Naive thymus-derived CD4-positive, alpha-beta T cell (primary cell): ENCODE results near the gene DBNDD2. TPM values are rescaled to one million over a fixed set of nuclear protein-coding genes. Genes with fewer than 3 reads are reported as not detected.
A peak's percentile ranks its signal among the peaks of the same experiment; 100 is the strongest.

Experiments
- ATAC-seq: fragments of 150-1000 bp; cut with Tn5 transposase; 2 replicates; pipeline ENCODE4 v1.10.0; 2021; ENCODE audit warnings: mild to moderate bottlenecking, moderate library complexity
- CTCF ChIA-PET: fragments of 350-600 bp; sonication (Branson Sonifier 250); formaldehyde crosslinking; loops from one replicate; lab custom pipeline; 2021; ENCODE audit warnings: antibody characterized with exemption; lab: Charles Lee
- POLR2A ChIA-PET: fragments of 350-600 bp; sonication (Branson Sonifier 250); formaldehyde crosslinking; loops from one replicate; lab custom pipeline; 2021; ENCODE audit warnings: antibody characterized with exemption, inconsistent platforms; lab: Charles Lee
- DNase-seq, 9 donors: peaks; one replicate each; pipeline versions ENCODE4 v3.0.0 to v3.0.0-alpha.2; 2020 to 2022; ENCODE audit warnings: mixed read lengths in 1 of 9
- H3K27ac ChIP-seq: one replicate; pipeline ENCODE4 v1.7.0; 2013; ENCODE audit warnings: mild to moderate bottlenecking, low read depth, low read length, moderate library complexity
- H3K27me3 ChIP-seq, 2 donors: one replicate each; pipeline ENCODE4 v1.7.0; 2013; ENCODE audit warnings: low read length in 2 of 2, mild to moderate bottlenecking in 2 of 2, moderate library complexity in 2 of 2; ENCODE audit not compliant: control insufficient read depth in 2 of 2, insufficient read depth in 2 of 2
- H3K36me3 ChIP-seq, 3 experiments: 1 replicate in 2 of 3; 2 replicates in 1 of 3; pipeline ENCODE4 v1.7.0; 2013; ENCODE audit warnings: low read length in 3 of 3, mild to moderate bottlenecking in 3 of 3, moderate library complexity in 1 of 3; ENCODE audit not compliant: insufficient read depth in 3 of 3, control insufficient read depth in 2 of 3
- H3K4me1 ChIP-seq, 2 donors: one replicate each; pipeline ENCODE4 v1.7.0; 2013; ENCODE audit warnings: low read length in 2 of 2, mild to moderate bottlenecking in 2 of 2, moderate library complexity in 1 of 2; ENCODE audit not compliant: control insufficient read depth in 2 of 2, insufficient read depth in 2 of 2
- H3K4me3 ChIP-seq: 2 replicates; pipeline ENCODE4 v1.7.0; 2013; ENCODE audit warnings: mild to moderate bottlenecking, low read length
- H3K9me3 ChIP-seq, 3 experiments: 1 replicate in 2 of 3; 2 replicates in 1 of 3; pipeline ENCODE4 v1.7.0; 2013; ENCODE audit warnings: low read length in 3 of 3; ENCODE audit not compliant: control insufficient read depth in 2 of 3
- H3K27ac Mint-ChIP-seq, 9 donors: one replicate each; pipeline ENCODE4 v1.8.0; 2020 to 2022; ENCODE audit warnings: mixed read lengths in 9 of 9, mild to moderate bottlenecking in 8 of 9, moderate library complexity in 5 of 9, inconsistent platforms in 2 of 9
- H3K27me3 Mint-ChIP-seq, 5 donors: one replicate each; pipeline ENCODE4 v1.8.0; 2021 to 2022; ENCODE audit warnings: mixed read lengths in 5 of 5, mild to moderate bottlenecking in 1 of 5
- H3K36me3 Mint-ChIP-seq, 5 donors: one replicate each; pipeline ENCODE4 v1.8.0; 2020 to 2022; ENCODE audit warnings: mixed read lengths in 5 of 5, mild to moderate bottlenecking in 3 of 5, inconsistent platforms in 1 of 5
- H3K4me1 Mint-ChIP-seq, 7 donors: one replicate each; pipeline ENCODE4 v1.8.0; 2020 to 2022; ENCODE audit warnings: mixed read lengths in 7 of 7, mild to moderate bottlenecking in 3 of 7, inconsistent platforms in 1 of 7
- H3K4me3 Mint-ChIP-seq, 10 donors: one replicate each; pipeline ENCODE4 v1.8.0; 2020 to 2022; ENCODE audit warnings: mild to moderate bottlenecking in 10 of 10, mixed read lengths in 10 of 10, moderate library complexity in 6 of 10, inconsistent platforms in 2 of 10
- H3K9me3 Mint-ChIP-seq, 11 donors: one replicate each; pipeline ENCODE4 v1.8.0; 2020 to 2022; ENCODE audit warnings: mixed read lengths in 11 of 11, mild to moderate bottlenecking in 4 of 11, inconsistent platforms in 1 of 11, moderate library complexity in 1 of 11
- intact Hi-C, 2 donors: fragments of 100-400 bp; cut with micrococcal nuclease; formaldehyde crosslinking; loops; one replicate each; pipeline ENCODE4 v1.15.1; 2023
- polyA plus RNA-seq, 2 donors: library from polyadenylated mRNA; unstranded; fragments of 300-500 nt; fragmentation: Illumina TruSeq; gene quantifications; one replicate each; pipeline ENCODE4 v1.2.3, GENCODE V29; 2021
- total RNA-seq, 6 experiments: library from RNA in 5 of 6; stranded (reverse) in 5 of 6; gene quantifications; 1 replicate in 5 of 6; 2 replicates in 1 of 6; pipeline ENCODE4 v1.2.3 and lab custom pipeline; 2021 to 2026

DBNDD2 gene
- total and polyA plus RNA-seq, 7 experiments from 2014 or later = 12.2 to 22.9 (median 16.3) TPM

GRCh38 chr20:45374101-45374467 is 34.0 kb upstream of the DBNDD2 start:
- intact Hi-C loops = loop anchor here (1.0 kb wide), 2 partner anchors 41 to 63 kb away; no protein-coding TSS in a partner anchor

GRCh38 chr20:45374966-45375365 is 33.1 kb upstream of the DBNDD2 start:
- peak overlapping the region in 2 of 10 donors; percentile 8 to 21 for H3K4me3 Mint-ChIP-seq
- POLR2A ChIA-PET = interaction anchor here (0.6 to 5.1 kb wide), 6 partner anchors 12 to 62 kb away, joined by 3 to 42 read pairs (median 3); partner anchors contain the start of genes PIGT and SYS1

More at GRCh38 chr20:45374101-45374467, 34.0 kb upstream of the DBNDD2 start:
- CTCF ChIA-PET = interaction anchor here (0.6 to 5.7 kb wide), 22 partner anchors 8 to 396 kb away, joined by 3 to 114 read pairs (median 8); partner anchors contain the start of genes DBNDD2, PIGT and SYS1
- Histone ChIP-seq H3K4me1 (peaks cover 7 to 23% of the 10 kb centered on the region in 2 donors), H3K36me3 (peaks cover 0 to 16% (median 0%) of the 10 kb centered on the region in 3 experiments), H3K9me3 (no peaks in the 10 kb centered on the region), H3K4me3 (peak overlapping the region; percentile 74), H3K27ac (peak overlapping the region; percentile 77), H3K27me3 (no peaks in the 10 kb centered on the region)
- Mint-ChIP-seq H3K36me3 (peaks cover 0 to 6% (median 0%) of the 10 kb centered on the region in 5 donors), H3K9me3 (no peaks in the 10 kb centered on the region), H3K27me3 (no peaks in the 10 kb centered on the region), H3K4me1 (peaks cover 13 to 42% (median 41%) of the 10 kb centered on the region in 7 donors), H3K27ac (peak overlapping the region; percentile 87 to 97 (median 96)), H3K4me3 (peak overlapping the region; percentile 84 to 94 (median 90))
- POLR2A ChIA-PET = interaction anchor here (0.6 to 5.1 kb wide), 12 partner anchors 10 to 529 kb away, joined by 3 to 96 read pairs (median 7); partner anchors contain the start of genes DBNDD2, PIGT and SYS1
- ATAC-seq (no peak), DNase-seq (no peak)

DNA sequence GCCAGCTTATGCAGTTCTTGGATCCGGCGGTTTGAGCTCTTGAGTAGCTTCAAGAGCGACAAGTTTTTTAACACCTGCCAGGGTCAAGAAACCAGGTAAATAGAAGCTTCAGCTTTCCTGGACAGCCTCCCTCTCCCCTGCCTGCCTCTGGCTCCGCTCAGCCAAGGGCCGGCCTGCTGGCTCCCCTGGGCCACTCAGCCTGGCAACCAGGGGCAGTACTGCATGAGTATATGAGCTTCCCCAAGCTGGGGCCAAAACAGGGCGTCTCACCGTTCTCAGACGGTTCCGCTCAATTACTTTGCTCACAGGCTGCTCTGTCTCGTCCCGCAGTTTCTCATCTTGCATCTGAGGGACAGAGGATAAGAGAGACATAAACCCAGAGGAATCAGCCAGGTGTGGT is 30.8 kb upstream of the DBNDD2 start:
- no peak for ATAC-seq
- Mint-ChIP-seq H3K4me3 (no peak overlapping the region), H3K36me3 (peaks cover 0 to 21% (median 4%) of the 10 kb centered on the region in 5 donors), H3K27me3 (no peaks in the 10 kb centered on the region), H3K4me1 (peaks cover 16 to 23% (median 20%) of the 10 kb centered on the region in 7 donors), H3K27ac (no peak overlapping the region), H3K9me3 (no peaks in the 10 kb centered on the region)
- no peak overlapping the region for H3K4me3 ChIP-seq
- H3K27ac ChIP-seq = no peak overlapping the region
- H3K9me3 ChIP-seq = no peaks in the 10 kb centered on the region
- ChIA-PET POLR2A (no interaction called here), CTCF (interaction anchor here (0.6 to 1.9 kb wide), 4 partner anchors 14 to 300 kb away, joined by 3 to 6 read pairs (median 4); partner anchors contain the start of genes DBNDD2 and SYS1)
- intact Hi-C loops = no loop called here
- no peaks in the 10 kb centered on the region for H3K27me3 ChIP-seq
- peaks cover 7 to 9% of the 10 kb centered on the region in 2 donors for H3K4me1 ChIP-seq
- peaks cover 0 to 16% (median 0%) of the 10 kb centered on the region in 3 experiments for H3K36me3 ChIP-seq
- no peak for DNase-seq

More at GRCh38 chr20:45374966-45375365, 33.1 kb upstream of the DBNDD2 start:
- no peak overlapping the region for H3K4me3 ChIP-seq
- Mint-ChIP-seq H3K27me3 (no peaks in the 10 kb centered on the region), H3K9me3 (no peaks in the 10 kb centered on the region), H3K36me3 (peaks cover 0 to 9% (median 0%) of the 10 kb centered on the region in 5 donors), H3K4me1 (peaks cover 16 to 39% (median 37%) of the 10 kb centered on the region in 7 donors), H3K27ac (peak overlapping the region in 3 of 9 donors; percentile 87 to 94 (median 92))
- H3K27me3 ChIP-seq = no peaks in the 10 kb centered on the region
- intact Hi-C loops = loop anchor here (1.0 kb wide), 2 partner anchors 40 to 62 kb away; no protein-coding TSS in a partner anchor
- H3K4me1 ChIP-seq = peaks cover 7 to 22% of the 10 kb centered on the region in 2 donors
- peaks cover 0 to 16% (median 0%) of the 10 kb centered on the region in 3 experiments for H3K36me3 ChIP-seq
- ATAC-seq = no peak
- CTCF ChIA-PET = interaction anchor here (2.2 to 5.7 kb wide), 4 partner anchors 9 to 78 kb away, joined by 9 to 114 read pairs (median 10); no protein-coding TSS in a partner anchor
- H3K9me3 ChIP-seq = no peaks in the 10 kb centered on the region
- DNase-seq = no peak
- H3K27ac ChIP-seq = no peak overlapping the region

DNA sequence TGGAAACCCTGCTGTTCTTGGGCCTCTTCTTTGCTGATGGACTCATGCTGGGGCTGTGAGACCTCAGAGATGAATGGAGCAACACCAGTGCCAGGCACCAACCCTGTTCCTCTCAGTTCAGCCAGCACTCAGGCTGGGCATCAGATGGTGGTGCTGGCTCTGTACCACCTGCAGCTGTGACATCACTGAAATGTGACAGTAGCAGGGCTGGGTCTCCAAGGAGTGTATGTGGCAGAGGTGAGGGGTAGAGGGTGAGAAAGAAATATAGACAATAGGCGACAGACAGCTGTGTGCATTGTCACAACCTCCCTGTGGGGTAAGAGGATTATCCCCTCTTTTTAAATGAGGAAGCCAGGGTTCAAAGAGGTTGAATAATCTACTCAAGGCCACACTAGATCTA is 29.9 kb upstream of the DBNDD2 start, which contains the start of gene TP53TG5:
Gene TP53TG5 (minus strand): TSS at position 135 of the 400 bp plus-strand sequence. CDS start 89 bp downstream, at position 46.
- peaks cover 11 to 16% (median 14%) of the 10 kb centered on the region in 7 donors for H3K4me1 Mint-ChIP-seq
- no peaks in the 10 kb centered on the region for H3K9me3 ChIP-seq
- H3K9me3 Mint-ChIP-seq = no peaks in the 10 kb centered on the region
- ATAC-seq = no peak
- DNase-seq = no peak
- intact Hi-C loops = no loop called here
- no peak within 1 kb of the TSS for H3K27ac Mint-ChIP-seq
- peaks cover 0 to 16% (median 0%) of the 10 kb centered on the region in 3 experiments for H3K36me3 ChIP-seq
- peaks cover under 1 to 3% of the 10 kb centered on the region in 2 donors for H3K4me1 ChIP-seq
- H3K36me3 Mint-ChIP-seq = peaks cover 0 to 21% (median 5%) of the 10 kb centered on the region in 5 donors
- H3K4me3 ChIP-seq = no peak within 1 kb of the TSS
- no peak within 1 kb of the TSS for H3K27ac ChIP-seq
- ChIA-PET CTCF (interaction anchor here (1.6 kb wide), 1 partner anchor 59 kb away, joined by 3 read pairs; no protein-coding TSS in a partner anchor), POLR2A (interaction anchor here (0.7 kb wide), 1 partner anchor 65 kb away, joined by 3 read pairs; no protein-coding TSS in a partner anchor)
- no peaks in the 10 kb centered on the region for H3K27me3 Mint-ChIP-seq
- no peak within 1 kb of the TSS for H3K4me3 Mint-ChIP-seq
- no peaks in the 10 kb centered on the region for H3K27me3 ChIP-seq

DNA sequence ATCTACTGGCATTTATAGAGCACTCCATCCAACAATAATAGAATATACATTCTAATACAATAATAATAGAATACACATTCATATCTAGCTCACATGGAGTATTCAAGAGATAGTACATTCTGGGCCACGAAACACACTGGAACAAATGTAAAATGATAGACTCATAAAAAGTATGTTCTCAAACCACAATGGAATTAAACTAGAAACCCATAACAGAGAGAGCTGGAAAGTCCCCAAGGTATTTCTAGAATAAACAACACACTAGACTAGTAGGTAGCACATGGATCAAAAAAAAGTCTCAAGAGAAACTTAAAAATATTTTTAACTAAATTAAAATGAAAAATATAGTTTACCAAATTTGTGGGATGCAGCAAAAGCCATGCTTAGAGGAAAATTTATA is 20.8 kb upstream of the DBNDD2 start:
- H3K9me3 ChIP-seq = no peaks in the 10 kb centered on the region
- intact Hi-C loops = no loop called here
- no peaks in the 10 kb centered on the region for H3K4me1 ChIP-seq
- CTCF ChIA-PET = interaction anchor here (0.7 to 2.5 kb wide), 2 partner anchors 50 to 54 kb away, joined by 3 to 9 read pairs; no protein-coding TSS in a partner anchor
- DNase-seq = no peak
- Mint-ChIP-seq H3K9me3 (peaks cover 0 to 5% (median 0%) of the 10 kb centered on the region in 11 donors), H3K36me3 (peaks cover 0 to 26% (median 12%) of the 10 kb centered on the region in 5 donors), H3K27me3 (peaks cover 0 to 2% (median 0%) of the 10 kb centered on the region in 5 donors), H3K4me1 (peaks cover 0 to 4% (median 0%) of the 10 kb centered on the region in 7 donors), H3K4me3 (no peak overlapping the region), H3K27ac (no peak overlapping the region)
- H3K27ac ChIP-seq = no peak overlapping the region
- POLR2A ChIA-PET = no interaction called here
- no peaks in the 10 kb centered on the region for H3K36me3 ChIP-seq
- H3K27me3 ChIP-seq = no peaks in the 10 kb centered on the region
- no peak overlapping the region for H3K4me3 ChIP-seq
- ATAC-seq = no peak

DNA sequence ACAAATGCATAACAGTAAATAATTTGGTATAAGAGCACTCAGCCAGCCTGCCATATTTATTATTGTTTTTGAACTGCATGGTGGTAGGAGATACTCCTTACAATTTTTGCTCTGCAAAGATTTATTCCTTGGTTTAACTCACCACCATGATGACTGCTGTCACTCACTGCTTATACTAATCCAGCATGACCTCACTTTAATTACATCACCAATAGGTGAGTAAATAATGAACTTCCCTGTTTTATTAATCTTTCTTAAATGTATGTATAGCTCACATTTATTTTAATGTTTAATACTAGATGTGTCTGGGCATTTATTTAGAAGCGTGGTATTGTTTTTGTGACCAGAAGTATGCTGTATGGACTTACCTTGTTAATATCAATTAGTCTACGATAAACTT is 17.2 kb upstream of the DBNDD2 start:
- no peaks in the 10 kb centered on the region for H3K36me3 ChIP-seq
- H3K27me3 Mint-ChIP-seq = peaks cover 0 to 2% (median 0%) of the 10 kb centered on the region in 5 donors
- intact Hi-C loops = no loop called here
- no peak overlapping the region for H3K4me3 Mint-ChIP-seq
- H3K27me3 ChIP-seq = no peaks in the 10 kb centered on the region
- H3K4me3 ChIP-seq = no peak overlapping the region
- peaks cover 0 to 5% (median 0%) of the 10 kb centered on the region in 11 donors for H3K9me3 Mint-ChIP-seq
- no peak overlapping the region for H3K27ac ChIP-seq
- DNase-seq = no peak
- H3K36me3 Mint-ChIP-seq = peaks cover 0 to 31% (median 12%) of the 10 kb centered on the region in 5 donors
- no peak overlapping the region for H3K27ac Mint-ChIP-seq
- no peaks in the 10 kb centered on the region for H3K9me3 ChIP-seq
- ChIA-PET CTCF (no interaction called here), POLR2A (no interaction called here)
- no peaks in the 10 kb centered on the region for H3K4me1 ChIP-seq
- ATAC-seq = no peak
- peaks cover 0 to 4% (median 0%) of the 10 kb centered on the region in 7 donors for H3K4me1 Mint-ChIP-seq
